HG03060 (cell line): ENCODE data around the gene SPDYE4.

ENCODE experiments used
- ATAC-seq: cut with Tn5 transposase; IDR thresholded peaks from one replicate; pipeline ENCODE4 v1.9.1; 2021; ENCODE audit warnings: low read depth, moderate number of reproducible peaks; ENCODE audit not compliant: unreplicated experiment

SPDYE4 gene

DNA sequence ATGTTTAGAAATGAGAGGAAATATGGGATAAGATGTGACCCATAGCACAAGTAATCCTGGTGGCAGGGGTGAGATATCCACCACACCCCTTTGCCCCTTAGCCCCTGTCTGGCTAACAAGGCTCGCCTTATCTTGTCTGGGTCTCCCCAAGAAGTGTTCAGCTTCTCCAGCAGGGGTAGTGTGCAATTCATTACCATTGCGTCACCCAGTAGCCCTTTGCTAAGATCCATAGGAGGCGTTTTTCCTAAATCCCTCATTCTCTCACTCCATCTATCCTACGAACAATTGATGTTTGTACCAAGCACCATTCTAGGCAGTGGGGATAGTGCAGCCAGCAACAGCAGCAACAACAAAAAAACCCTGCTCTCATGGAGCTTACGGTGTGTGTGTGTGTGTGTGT lies 44.5 kb downstream of the SPDYE4 start:
- no peak for ATAC-seq

DNA sequence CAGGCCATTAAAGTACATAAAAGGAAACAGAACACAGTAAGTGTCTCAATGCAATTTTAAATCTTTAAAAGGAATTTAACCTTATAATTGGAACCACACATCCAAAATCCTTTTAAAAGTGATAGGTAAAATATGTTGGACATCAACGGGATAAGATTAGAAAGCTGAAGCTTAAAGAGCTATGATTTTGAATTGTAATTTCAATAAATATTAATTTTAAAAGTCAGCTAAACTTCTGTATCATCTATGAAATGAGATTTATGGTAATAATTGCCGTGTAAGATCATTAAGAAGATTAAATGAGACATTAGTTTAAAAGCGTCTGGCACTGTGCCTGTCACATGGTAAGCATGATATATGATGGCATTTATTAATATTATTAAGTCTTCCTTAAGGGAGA lies 45.0 kb downstream of the SPDYE4 start:
- ATAC-seq, result no peak

DNA sequence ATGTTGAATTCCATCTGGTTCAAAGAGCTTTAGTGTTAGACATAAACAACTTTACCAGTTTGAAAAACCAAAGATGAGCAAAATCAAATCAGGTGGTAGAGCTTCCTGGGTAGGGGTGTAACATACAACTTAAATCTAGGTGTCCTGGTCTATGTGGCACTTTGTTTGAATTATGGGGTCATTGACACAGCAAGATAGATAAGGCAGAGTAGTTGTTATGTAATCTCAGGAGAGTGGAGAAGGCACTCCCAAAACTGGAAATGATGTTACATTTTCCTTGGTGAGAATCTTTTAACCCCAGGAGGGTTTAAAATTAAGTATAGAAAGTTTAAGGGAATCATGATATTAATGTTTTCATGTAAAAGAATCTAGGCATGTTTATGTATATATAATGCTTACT lies 45.6 kb downstream of the SPDYE4 start:
- ATAC-seq, result no peak

DNA sequence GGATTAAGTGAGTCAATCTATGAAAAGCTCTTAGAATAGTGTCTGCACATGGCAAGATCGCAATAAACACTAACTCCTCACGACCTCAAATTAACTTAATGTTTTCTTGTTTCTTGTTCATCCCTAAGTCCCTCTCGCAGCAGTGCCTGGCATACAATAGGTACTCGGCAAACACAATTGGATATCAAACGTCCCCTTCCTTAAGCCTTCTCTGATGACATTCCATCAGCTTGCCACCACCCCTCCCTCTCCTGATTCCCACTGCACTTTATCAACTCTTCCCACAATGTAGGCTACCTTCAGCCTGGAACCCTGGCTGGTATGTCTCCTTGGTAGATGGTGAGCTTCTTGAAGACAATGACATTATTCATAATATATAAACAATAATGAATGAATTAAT lies 47.1 kb downstream of the SPDYE4 start:
- ATAC-seq, result no peak

DNA sequence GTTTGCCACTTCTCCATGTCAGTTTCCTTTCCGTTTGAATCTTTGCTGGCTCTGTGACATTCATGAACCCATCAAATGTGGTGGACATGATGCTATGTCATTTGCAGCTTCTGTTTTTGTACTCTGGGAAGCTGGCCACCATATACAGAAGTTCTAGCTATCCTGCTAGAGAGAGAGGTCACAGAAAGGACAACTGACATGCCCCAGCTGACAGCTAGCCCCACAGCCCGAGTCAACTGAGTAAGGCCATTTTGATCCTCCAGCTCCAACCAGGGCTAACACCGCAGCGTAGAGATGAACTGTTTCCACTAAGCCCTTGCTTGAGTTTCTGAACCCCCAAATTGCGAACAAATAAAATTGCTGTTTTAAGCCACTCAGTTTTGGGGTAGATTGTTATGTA lies 47.5 kb downstream of the SPDYE4 start:
- no peak for ATAC-seq

DNA sequence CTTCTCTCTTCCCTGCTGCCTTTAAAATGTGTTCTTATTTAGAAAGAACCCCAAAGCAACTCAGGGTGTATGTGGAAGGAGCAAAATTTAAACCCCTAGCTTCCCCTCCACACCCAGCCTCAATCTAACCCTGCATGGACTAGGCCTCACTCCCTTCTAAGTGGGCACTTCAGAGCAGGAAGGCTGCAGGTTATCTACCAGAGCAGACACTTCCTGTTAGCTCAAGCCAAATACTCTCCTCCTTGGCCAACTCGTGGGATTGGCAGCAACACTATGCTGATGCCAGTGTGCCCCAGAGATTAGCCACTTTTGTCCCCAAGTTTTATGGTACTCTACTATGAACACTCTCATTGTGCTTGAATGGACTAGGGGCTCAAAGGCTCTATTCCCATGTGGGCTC lies 49.3 kb downstream of the SPDYE4 start:
- no peak for ATAC-seq

DNA sequence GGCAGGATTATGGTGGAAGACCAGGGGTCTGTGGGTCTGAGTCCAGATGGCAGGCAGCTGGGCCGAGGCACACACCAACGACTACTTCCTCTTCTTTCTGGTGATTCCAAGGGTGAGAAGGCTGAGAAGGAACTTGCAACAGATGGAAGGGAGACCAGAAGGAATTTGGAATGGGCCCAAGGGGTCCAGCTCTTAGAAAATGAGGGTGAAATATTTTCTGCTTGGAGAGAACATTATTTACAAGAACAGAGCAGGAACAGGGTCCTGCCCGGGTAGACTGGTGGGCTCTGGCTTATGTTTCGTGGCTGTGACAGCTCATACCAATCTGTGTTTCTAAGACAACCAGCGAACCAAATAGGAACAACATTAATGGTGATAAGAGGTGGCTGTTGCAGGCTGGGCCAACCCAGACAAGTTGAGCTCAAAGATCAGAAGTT lies 50.3 kb downstream of the SPDYE4 start:
- ATAC-seq, result no peak

DNA sequence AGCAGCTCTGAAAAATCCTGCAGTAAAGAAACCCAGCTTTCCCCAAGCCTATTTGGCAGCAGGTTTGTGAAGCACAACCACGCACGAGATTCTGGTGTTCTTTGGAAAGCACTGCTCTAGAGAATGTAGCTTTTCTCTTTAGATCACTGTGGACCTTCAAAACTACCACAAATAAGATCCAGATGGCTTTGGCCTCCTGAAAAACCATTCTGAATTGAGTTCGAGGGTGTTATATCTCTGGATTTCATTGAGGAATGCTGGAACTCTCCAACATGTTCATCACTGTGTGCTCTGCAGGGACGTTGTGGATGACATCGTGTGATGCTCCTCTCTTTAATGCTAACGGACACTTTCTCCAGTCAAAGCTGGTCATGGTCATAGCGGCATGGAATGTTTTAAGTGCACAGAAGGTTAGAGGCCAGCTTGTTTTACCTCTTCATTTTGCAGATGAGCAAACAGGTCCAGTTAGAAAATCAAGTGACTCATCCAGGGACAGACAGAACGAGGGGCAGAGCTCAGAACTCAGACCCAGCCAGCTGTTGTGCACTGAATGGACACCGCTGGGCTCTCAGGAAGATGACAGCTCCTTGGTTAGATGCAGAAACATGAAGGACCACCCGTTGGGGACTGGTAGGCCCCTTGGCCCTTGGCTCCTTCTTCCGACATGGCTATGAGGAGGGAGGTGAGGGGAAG lies 50.9 kb downstream of the SPDYE4 start:
- no peak for ATAC-seq

DNA sequence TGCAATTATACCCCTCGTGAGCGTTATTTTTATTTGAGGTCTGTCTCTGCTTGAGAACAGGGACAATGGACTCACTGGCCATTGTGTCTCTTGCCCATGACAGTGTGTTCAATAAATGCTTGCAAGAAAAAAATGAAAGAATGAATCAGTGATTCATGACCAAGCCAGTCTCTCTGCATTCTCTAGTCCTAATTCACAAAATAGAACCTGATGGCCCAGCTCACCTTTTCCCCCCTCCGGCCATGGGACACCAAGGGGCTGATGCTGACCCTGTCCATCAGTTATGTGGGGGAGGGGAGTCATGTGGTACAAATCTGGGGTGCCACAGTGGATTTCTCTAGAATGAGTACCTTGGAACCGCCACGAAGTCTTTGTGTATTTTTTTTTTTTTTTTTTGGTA lies 51.9 kb downstream of the SPDYE4 start:
- ATAC-seq, result no peak

DNA sequence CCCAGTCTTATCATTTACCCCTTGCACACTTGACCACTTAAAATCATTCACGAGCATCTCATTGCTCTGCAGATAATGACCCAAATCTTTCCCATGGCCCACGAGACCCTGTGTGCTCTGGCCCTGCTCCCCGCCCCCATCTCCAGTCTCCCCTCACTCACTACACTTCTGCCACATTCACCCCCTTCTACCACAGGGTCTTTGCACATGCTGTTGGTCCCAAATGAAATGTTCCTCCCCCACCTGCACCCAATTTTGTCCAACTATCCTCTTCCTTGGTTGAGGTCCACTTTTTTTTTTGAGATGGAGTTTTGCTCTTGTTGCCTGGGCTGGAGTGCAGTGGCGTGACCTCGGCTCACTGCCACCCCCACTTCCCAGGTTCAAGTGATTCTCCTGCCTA lies 52.9 kb downstream of the SPDYE4 start:
- no peak for ATAC-seq

DNA sequence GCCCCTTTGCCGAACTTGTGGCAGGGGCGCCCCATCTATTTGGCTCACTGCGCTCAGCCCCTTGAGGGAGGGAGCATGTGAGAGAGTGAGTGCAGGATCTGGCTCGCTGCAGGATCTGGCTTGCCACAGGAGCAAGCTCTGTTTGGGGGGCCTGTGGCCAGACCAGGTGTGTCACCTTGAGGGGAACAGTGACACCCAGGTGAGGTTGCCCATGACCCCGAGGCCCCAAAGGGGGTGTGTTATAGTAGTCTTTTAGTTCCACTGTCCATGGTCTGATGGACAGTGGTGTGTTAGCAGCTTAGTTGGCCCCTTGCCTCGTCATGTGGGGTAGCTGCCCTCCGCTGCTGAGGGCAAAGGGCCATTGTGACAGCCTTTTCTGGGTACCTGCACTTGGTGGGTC lies 55.3 kb downstream of the SPDYE4 start:
- ATAC-seq, result no peak

DNA sequence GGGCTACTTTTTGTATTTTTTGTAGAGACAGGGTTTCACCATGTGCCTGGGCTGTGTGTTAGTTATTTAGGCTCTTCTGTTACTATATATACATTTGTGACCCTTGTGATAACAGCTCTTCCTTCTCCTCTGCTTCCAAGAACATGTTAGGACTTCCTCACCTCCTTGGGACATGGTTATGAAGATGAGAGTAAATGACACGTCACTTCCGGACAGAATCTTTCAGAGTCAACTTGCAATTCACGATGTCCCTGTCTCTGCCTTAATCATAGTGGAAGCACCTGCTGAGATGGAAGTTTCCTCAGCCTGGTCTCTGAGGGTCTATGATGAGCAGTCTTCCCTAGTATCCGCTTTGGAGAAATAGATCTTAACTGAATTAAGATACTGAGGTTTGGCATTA lies 56.6 kb downstream of the SPDYE4 start:
- ATAC-seq, result no peak

DNA sequence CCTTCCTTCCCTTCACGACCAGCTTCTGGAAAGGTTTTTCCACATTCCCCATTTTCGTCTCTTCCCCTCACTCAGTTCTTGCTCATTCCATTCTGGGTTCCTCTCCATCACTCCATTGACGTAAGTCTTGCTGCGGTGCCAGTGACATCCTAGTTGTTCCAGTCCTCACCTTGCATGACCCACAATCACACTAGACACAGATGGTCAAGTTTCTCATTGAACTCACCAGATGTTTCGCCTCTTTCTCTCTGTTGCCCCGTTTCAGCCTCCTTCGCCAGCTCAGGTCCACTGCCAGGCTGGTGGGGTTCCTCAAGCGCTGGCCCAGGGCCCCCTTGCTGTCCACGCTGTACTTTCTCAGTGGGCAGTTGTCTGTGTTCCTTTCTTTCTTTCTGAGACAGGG lies 57.1 kb downstream of the SPDYE4 start:
- no peak for ATAC-seq
